Fibroblast of the aortic adventitia (primary cell): ENCODE measurements around the gene SPAAR. TPM values are rescaled to one million over a fixed set of nuclear protein-coding genes. Genes with fewer than 3 reads are reported as not detected.
A peak's percentile ranks its signal among the peaks of the same experiment; 100 is the strongest.

Source experiments
- DNase-seq: peaks from one replicate; pipeline ENCODE4 v3.0.0-alpha.2; 2010; ENCODE audit warnings: low read depth
- H3K4me3 ChIP-seq: 2 replicates; pipeline ENCODE4 v1.5.1; 2011; ENCODE audit warnings: low read depth, mild to moderate bottlenecking, control low read depth, low read length, moderate library complexity
- CTCF ChIP-seq: IDR thresholded peaks from 2 replicates; pipeline ENCODE4 v1.5.1; 2011; ENCODE audit warnings: mild to moderate bottlenecking, low read length, control low read depth, inconsistent platforms; ENCODE audit not compliant: insufficient read depth
- total RNA-seq: library from RNA; depleted of rRNA; stranded (reverse); fragments of >200 nt; gene quantifications from 2 replicates; pipeline ENCODE4 v1.2.3, GENCODE V29; 2012; ENCODE audit warnings: low replicate concordance

Gene SPAAR
- total RNA-seq, 1 donor, result not detected

- no peak within 1 kb of the TSS for H3K4me3 ChIP-seq
- no peak for TF ChIP-seq CTCF
- DNase-seq, result no peak
Observed at GRCh38 chr9:35958104-35958837, 49.0 kb downstream of the SPAAR start, which contains the start of gene OR2S2. OR2S2 (minus strand) TSS chr9:35958154; CDS start chr9:35958098, 56 bp downstream.

- no peak for TF ChIP-seq CTCF
- H3K4me3 ChIP-seq, result no peak overlapping the region
- peak; percentile 51 for DNase-seq
Observed at GRCh38 chr9:35960039-35960655, 50.9 kb downstream of the SPAAR start.

Other genes with a start within 250 kb of the SPAAR start
- gene ARHGEF39, start 244.3 kb upstream of the SPAAR start, total RNA-seq, result 3.9 TPM in 1 of 2 replicates, not detected in the other
- 0.45 and 1.5 TPM in 2 replicates for gene CA9, start 235.6 kb upstream of the SPAAR start, total RNA-seq
- gene TPM2, start 219.6 kb upstream of the SPAAR start, total RNA-seq, result 484 and 2,099 TPM in 2 replicates
- gene TLN1, start 177.3 kb upstream of the SPAAR start, total RNA-seq, result 287 and 513 TPM in 2 replicates
- 56.1 and 68.3 TPM in 2 replicates for gene CREB3, start 176.8 kb upstream of the SPAAR start, total RNA-seq
- 25.5 and 36.1 TPM in 2 replicates for gene GBA2, start 160.3 kb upstream of the SPAAR start, total RNA-seq
- gene RGP1, start 160.2 kb upstream of the SPAAR start, total RNA-seq, result 7.8 and 16.0 TPM in 2 replicates
- gene MSMP, start 155.2 kb upstream of the SPAAR start, total RNA-seq, result not detected in 2 replicates
- 17.1 and 21.4 TPM in 2 replicates for gene NPR2, start 117.9 kb upstream of the SPAAR start, total RNA-seq
- gene SPAG8, start 97.2 kb upstream of the SPAAR start, total RNA-seq, result 0.81 and 3.3 TPM in 2 replicates
- gene HINT2, start 94.4 kb upstream of the SPAAR start, total RNA-seq, result 24.9 and 32.6 TPM in 2 replicates
- gene FAM221B, start 80.8 kb upstream of the SPAAR start, total RNA-seq, result not detected in 2 replicates
- gene TMEM8B, start 80.3 kb upstream of the SPAAR start, total RNA-seq, result 1.9 and 2.8 TPM in 2 replicates
- not detected in 2 replicates for gene OR13J1, start 39.1 kb upstream of the SPAAR start, total RNA-seq
- 0.81 TPM in 1 of 2 replicates, not detected in the other for gene HRCT1, start 3.3 kb upstream of the SPAAR start, total RNA-seq
- not detected in 2 replicates for gene OR2S2, start 48.7 kb downstream of the SPAAR start, total RNA-seq
- 30.1 and 61.8 TPM in 2 replicates for gene RECK, start 127.4 kb downstream of the SPAAR start, total RNA-seq
- 24.3 and 36.6 TPM in 2 replicates for gene GLIPR2, start 227.2 kb downstream of the SPAAR start, total RNA-seq